Fibroblast of mammary gland (primary cell): ENCODE measurements around the gene ART4.

Experiments
- DNase-seq: peaks from one replicate; pipeline ENCODE4 v3.0.0-alpha.2; 2010; ENCODE audit warnings: low read depth
- H3K4me3 ChIP-seq: 2 replicates; pipeline ENCODE4 v1.5.1; 2011; ENCODE audit warnings: low read depth, mild to moderate bottlenecking, low read length, moderate library complexity; ENCODE audit not compliant: control insufficient read depth
- TF ChIP-seq, protein P1 (sequence below): conservative IDR thresholded peaks from 2 replicates; pipeline ENCODE4 v1.5.1; 2011; ENCODE audit warnings: low read depth, low read length, inconsistent platforms; ENCODE audit not compliant: control insufficient read depth, insufficient read depth

ART4 gene

DNA sequence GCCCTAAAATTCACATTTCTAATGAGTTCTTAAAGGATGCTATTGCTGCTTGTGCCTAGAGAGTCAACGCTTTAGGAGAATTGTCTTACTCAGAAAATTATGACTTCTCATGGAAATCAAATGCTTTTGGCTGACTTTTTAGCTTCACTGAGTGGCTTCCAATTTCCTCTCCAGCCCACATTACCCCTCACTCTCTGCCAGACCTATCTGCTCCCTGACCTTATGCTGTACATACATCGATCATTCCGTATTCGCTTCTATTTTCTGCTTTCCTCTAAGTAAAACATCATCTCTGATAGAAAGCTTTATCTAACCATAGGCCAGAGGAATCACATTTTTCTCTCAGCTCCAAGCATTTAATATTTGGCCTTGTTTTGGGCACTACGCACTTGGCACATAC lies 16.8 kb downstream of the ART4 start:
- TF ChIP-seq, protein P1, sequence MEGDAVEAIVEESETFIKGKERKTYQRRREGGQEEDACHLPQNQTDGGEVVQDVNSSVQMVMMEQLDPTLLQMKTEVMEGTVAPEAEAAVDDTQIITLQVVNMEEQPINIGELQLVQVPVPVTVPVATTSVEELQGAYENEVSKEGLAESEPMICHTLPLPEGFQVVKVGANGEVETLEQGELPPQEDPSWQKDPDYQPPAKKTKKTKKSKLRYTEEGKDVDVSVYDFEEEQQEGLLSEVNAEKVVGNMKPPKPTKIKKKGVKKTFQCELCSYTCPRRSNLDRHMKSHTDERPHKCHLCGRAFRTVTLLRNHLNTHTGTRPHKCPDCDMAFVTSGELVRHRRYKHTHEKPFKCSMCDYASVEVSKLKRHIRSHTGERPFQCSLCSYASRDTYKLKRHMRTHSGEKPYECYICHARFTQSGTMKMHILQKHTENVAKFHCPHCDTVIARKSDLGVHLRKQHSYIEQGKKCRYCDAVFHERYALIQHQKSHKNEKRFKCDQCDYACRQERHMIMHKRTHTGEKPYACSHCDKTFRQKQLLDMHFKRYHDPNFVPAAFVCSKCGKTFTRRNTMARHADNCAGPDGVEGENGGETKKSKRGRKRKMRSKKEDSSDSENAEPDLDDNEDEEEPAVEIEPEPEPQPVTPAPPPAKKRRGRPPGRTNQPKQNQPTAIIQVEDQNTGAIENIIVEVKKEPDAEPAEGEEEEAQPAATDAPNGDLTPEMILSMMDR, result no peak
- no peak overlapping the region for H3K4me3 ChIP-seq
- no peak for DNase-seq

DNA sequence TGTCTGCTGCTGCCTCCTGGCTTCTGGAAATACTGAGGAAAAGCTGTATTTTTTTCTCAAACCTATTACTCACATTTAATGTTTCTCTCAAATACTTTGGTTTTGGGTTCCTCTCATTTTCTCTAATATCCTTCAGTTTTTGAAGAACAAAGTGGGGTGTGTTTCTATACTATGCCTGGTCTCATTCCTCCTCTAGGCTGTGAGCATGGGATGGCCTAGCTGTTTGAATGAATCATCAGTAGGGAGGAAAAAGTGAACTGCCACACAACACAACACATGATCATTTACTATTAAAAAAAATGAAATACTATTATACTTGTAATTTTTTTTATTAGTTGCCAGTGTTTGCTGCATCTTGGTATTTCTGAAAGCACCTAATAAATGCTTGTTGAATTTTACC lies 18.1 kb downstream of the ART4 start:
- TF ChIP-seq, protein P1, result no peak
- peak; percentile 14 for DNase-seq
- H3K4me3 ChIP-seq, result no peak overlapping the region

- H3K4me3 ChIP-seq, result no peak overlapping the region
- TF ChIP-seq, protein P1, result no peak
- peak; percentile 37 for DNase-seq
These were observed 19.2 kb downstream of the ART4 start for GRCh38 chr12:14824012-14824634.

DNA sequence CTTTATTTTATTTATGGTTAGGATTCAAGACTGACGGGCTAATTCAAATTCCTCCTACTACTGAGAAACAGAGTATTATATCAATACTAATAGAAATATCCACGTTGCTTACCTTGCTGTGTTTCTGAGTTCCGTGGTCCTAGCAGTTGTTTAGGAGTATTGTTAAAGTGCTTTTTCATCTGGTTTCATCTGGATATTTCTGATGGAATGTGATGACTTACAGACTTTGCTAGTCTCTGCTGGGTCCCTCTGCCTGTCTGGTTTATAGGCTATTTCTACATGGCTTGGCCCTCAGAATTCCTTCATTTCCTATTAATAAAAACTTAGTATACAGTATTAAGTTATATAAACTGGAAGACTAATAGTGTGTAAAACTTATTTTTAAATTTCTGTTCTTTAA lies 29.3 kb downstream of the ART4 start, which contains the start of gene SMCO3:
SMCO3 (minus strand) TSS at position 169 of the 400 bp plus-strand sequence. CDS start 7,502 bp downstream, outside the sequence.
- TF ChIP-seq, protein P1, result no peak
- no peak for DNase-seq

DNA sequence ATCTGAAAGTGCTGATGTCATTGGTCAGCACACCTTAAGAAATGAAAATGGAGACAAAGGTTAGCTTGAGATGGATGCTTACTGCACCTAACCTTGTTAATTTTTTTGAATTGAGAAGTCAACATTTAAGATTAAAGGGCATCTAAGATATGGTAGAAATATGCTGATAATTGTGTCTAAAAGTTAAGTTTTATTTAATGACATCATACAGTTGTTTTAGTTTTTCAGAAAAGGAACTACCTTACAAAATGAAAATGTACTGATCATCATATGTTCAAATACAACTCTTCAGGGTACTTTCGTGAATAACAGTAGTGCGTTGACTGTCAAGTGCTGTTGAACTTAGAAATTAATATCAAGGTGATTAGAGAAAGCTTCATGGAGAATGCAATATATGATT lies 31.8 kb downstream of the ART4 start:
- no peak for DNase-seq
- no peak overlapping the region for H3K4me3 ChIP-seq
- TF ChIP-seq, protein P1, result no peak

More for the DNA sequence above, 29.3 kb downstream of the ART4 start, which contains the start of gene SMCO3:
- H3K4me3 ChIP-seq, result no peak within 1 kb of the TSS

GRCh38 chr12:14810953-14811483 lies 32.3 kb downstream of the ART4 start:
- TF ChIP-seq, protein P1, result peak; percentile 49
- no peak for DNase-seq

More at GRCh38 chr12:14810953-14811483, 32.3 kb downstream of the ART4 start:
- no peak overlapping the region for H3K4me3 ChIP-seq
